Fibroblast of lung (primary cell): Measurements from ENCODE around the gene VAV1. TPM values are rescaled to one million over a fixed set of nuclear protein-coding genes. Genes with fewer than 3 reads are reported as not detected.

Experiments
- DNase-seq, 2 donors: peaks; one replicate each; pipeline versions ENCODE4 v3.0.0 to v3.0.0-alpha.2; 2010; ENCODE audit warnings: low read depth in 2 of 2
- H2AFZ ChIP-seq: 2 replicates; pipeline ENCODE4 v1.5.1; 2012; ENCODE audit warnings: low read length, control low read depth, inconsistent platforms
- H3K27ac ChIP-seq: 2 replicates; pipeline ENCODE4 v1.5.1; 2011; ENCODE audit warnings: low read length, control low read depth; ENCODE audit not compliant: insufficient read depth
- H3K27me3 ChIP-seq: 2 replicates; pipeline ENCODE4 v1.5.1; 2011; ENCODE audit warnings: mild to moderate bottlenecking, low read length; ENCODE audit not compliant: control insufficient read depth, insufficient read depth
- H3K36me3 ChIP-seq: 2 replicates; pipeline ENCODE4 v1.5.1; 2011; ENCODE audit warnings: low read length; ENCODE audit not compliant: control insufficient read depth, insufficient read depth
- H3K4me1 ChIP-seq: 2 replicates; pipeline ENCODE4 v1.5.1; 2011; ENCODE audit warnings: low read length; ENCODE audit not compliant: control insufficient read depth, insufficient read depth; ENCODE audit errors: extremely low read depth
- H3K4me2 ChIP-seq: 2 replicates; pipeline ENCODE4 v1.5.1; 2011; ENCODE audit warnings: low read length, control low read depth; ENCODE audit not compliant: insufficient read depth; ENCODE audit errors: extremely low read depth
- H3K4me3 ChIP-seq, 4 experiments: fragments of 200-600 bp in 1 of 4; sonication (generic) in 1 of 4; replicated peaks in 1 of 4; 2 replicates each; pipeline ENCODE4 v1.5.1; 2011 to 2016; ENCODE audit warnings: low read length in 4 of 4, low read depth in 3 of 4, mild to moderate bottlenecking in 3 of 4, control low read depth in 2 of 4, inconsistent platforms in 1 of 4, mixed read lengths in 1 of 4; ENCODE audit not compliant: insufficient read depth in 1 of 4; ENCODE audit errors: control extremely low read depth in 1 of 4
- H3K79me2 ChIP-seq: 2 replicates; pipeline ENCODE4 v1.5.1; 2012; ENCODE audit warnings: mild to moderate bottlenecking, low read length, inconsistent platforms; ENCODE audit not compliant: control insufficient read depth, insufficient read depth
- H3K9ac ChIP-seq: 2 replicates; pipeline ENCODE4 v1.5.1; 2011; ENCODE audit warnings: mild to moderate bottlenecking, low read length, control low read depth; ENCODE audit not compliant: insufficient read depth
- H3K9me3 ChIP-seq: 2 replicates; pipeline ENCODE4 v1.5.1; 2012; ENCODE audit warnings: low read depth, low read length; ENCODE audit not compliant: control insufficient read depth, insufficient read depth
- H4K20me1 ChIP-seq: 2 replicates; pipeline ENCODE4 v1.5.1; 2011; ENCODE audit warnings: low read length; ENCODE audit not compliant: control insufficient read depth, insufficient read depth; ENCODE audit errors: extremely low read depth
- EZH2 ChIP-seq: IDR thresholded peaks from 2 replicates; pipeline ENCODE4 v1.5.1; 2012; ENCODE audit warnings: low read length, control low read depth, mild to moderate bottlenecking; ENCODE audit errors: missing control alignments
- polyA plus RNA-seq, 2 donors: library from polyadenylated mRNA; depleted of rRNA in 1 of 2; stranded (reverse) in 1 of 2; unstranded in 1 of 2; fragments of >200 nt; gene quantifications; 2 replicates each; pipeline ENCODE4 v1.2.1, GENCODE V29; 2011 to 2012; ENCODE audit warnings: missing spikeins in 1 of 2
- total RNA-seq: library from RNA; depleted of rRNA; stranded (reverse); fragments of >200 nt; gene quantifications from 2 replicates; pipeline ENCODE4 v1.2.1, GENCODE V29; 2014
- TF ChIP-seq, protein P1 (sequence below), 2 donors: IDR thresholded peaks in 1 of 2; conservative IDR thresholded peaks in 1 of 2; 1 replicate in 1 of 2; 2 replicates in 1 of 2; pipeline ENCODE4 v1.5.1; 2011 to 2012; ENCODE audit warnings: low read length in 2 of 2, control low read depth in 1 of 2, inconsistent platforms in 1 of 2, low read depth in 1 of 2, mild to moderate bottlenecking in 1 of 2

VAV1 gene
- total and polyA plus RNA-seq, 2 donors (not counting 1 experiment from before 2014, with no cell fraction given), result not detected

DNA sequence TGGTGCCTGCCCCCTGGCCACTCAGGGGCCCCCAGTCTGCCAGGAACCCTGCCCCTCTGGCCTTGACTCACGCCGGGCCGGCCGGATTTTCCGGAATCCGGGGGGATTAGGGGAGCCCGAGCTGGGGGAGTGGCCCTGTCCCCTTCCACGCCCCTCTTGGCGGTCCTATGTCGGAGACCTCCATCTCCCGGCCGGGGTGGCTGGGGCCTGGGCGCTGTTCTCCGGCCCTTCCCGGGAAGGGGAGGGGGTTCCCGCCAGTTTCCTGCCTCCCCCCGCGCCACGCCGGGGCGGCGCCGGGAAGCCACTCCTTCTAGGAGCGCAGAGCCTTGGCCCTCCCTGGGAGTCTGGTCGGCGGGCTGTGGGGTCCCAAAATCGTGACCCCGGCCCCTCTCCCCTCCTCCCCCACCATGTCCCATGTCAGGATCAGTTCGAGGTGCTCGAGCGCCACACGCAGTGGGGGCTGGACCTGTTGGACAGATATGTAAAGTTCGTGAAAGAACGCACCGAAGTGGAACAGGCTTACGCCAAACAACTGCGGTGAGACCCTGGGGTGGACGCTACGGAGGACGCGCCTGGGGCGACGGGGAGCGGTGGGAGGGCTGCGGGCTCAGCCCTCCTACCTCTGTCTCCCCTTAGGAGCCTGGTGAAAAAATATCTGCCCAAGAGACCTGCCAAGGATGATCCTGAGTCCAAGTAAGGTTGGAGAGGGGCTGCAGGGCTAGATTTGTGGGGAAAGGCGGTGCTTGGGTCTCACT, 31.7 kb upstream of the VAV1 start:
- no peak for TF ChIP-seq EZH2
- Histone ChIP-seq H3K27me3 (no peaks in the 10 kb centered on the region), H3K9me3 (no peaks in the 10 kb centered on the region), H3K79me2 (peaks cover 10% of the 10 kb centered on the region), H3K36me3 (peaks cover 9% of the 10 kb centered on the region), H4K20me1 (no peaks in the 10 kb centered on the region), H3K4me3 (peak overlapping the region; percentile 68 to 93 (median 76)), H3K4me2 (peak overlapping the region; percentile 49), H3K4me1 (peaks cover 36% of the 10 kb centered on the region), H3K9ac (peak overlapping the region; percentile 61), H3K27ac (peak overlapping the region; percentile 64), H2AFZ (peak overlapping the region; percentile 30)
- DNase-seq, result peak; percentile 18 to 35

DNA sequence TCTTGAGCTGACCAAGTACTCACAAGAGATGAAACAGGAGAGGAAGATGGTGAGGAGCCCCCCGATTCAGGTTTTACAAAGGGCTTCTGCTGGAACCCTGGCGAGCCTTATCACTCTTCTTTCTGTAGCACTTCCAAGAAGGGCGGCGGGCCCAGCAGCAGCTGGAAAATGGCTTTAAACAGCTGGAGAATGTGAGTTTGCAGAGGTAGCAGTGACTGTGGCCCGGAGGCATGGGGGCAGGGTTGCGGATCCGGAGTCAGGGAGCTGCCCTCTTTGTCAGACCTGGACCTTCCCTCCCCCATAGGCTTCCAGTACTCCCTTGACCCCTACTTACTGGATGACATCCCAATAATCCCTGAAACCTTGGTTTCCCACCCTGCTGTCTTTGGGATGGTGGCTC, 29.4 kb upstream of the VAV1 start:
- Histone ChIP-seq H3K27me3 (no peaks in the 10 kb centered on the region), H2AFZ (no peak overlapping the region), H3K4me2 (peak overlapping the region; percentile 27), H3K4me3 (peak overlapping the region in 2 of 4 experiments; percentile 3 to 6), H3K36me3 (peaks cover 15% of the 10 kb centered on the region), H3K4me1 (peaks cover 32% of the 10 kb centered on the region), H3K9me3 (no peaks in the 10 kb centered on the region), H3K79me2 (peaks cover 10% of the 10 kb centered on the region), H4K20me1 (no peaks in the 10 kb centered on the region), H3K27ac (no peak overlapping the region), H3K9ac (no peak overlapping the region)
- no peak for TF ChIP-seq EZH2
- TF ChIP-seq, protein P1, sequence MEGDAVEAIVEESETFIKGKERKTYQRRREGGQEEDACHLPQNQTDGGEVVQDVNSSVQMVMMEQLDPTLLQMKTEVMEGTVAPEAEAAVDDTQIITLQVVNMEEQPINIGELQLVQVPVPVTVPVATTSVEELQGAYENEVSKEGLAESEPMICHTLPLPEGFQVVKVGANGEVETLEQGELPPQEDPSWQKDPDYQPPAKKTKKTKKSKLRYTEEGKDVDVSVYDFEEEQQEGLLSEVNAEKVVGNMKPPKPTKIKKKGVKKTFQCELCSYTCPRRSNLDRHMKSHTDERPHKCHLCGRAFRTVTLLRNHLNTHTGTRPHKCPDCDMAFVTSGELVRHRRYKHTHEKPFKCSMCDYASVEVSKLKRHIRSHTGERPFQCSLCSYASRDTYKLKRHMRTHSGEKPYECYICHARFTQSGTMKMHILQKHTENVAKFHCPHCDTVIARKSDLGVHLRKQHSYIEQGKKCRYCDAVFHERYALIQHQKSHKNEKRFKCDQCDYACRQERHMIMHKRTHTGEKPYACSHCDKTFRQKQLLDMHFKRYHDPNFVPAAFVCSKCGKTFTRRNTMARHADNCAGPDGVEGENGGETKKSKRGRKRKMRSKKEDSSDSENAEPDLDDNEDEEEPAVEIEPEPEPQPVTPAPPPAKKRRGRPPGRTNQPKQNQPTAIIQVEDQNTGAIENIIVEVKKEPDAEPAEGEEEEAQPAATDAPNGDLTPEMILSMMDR (conservative IDR thresholded peaks at IDR 0.05 in 1 of 2, IDR thresholded peaks at IDR 0.05 in 1 of 2; ENCODE audit: low read depth in 1 of 2, low read length in 2 of 2), result no peak
- DNase-seq, result peak in 1 of 2 donors; percentile 8

GRCh38 chr19:6743714-6744380, 28.7 kb upstream of the VAV1 start:
- Histone ChIP-seq H4K20me1 (no peaks in the 10 kb centered on the region), H3K4me2 (peak overlapping the region; percentile 72), H3K4me3 (peak overlapping the region in 1 of 4 experiments; percentile 35), H3K36me3 (peaks cover 18% of the 10 kb centered on the region), H3K27ac (peak overlapping the region; percentile 68), H3K79me2 (peaks cover 10% of the 10 kb centered on the region), H3K9ac (peak overlapping the region; percentile 34), H2AFZ (no peak overlapping the region), H3K27me3 (no peaks in the 10 kb centered on the region), H3K4me1 (peaks cover 24% of the 10 kb centered on the region), H3K9me3 (no peaks in the 10 kb centered on the region)
- TF ChIP-seq, protein P1 (conservative IDR thresholded peaks at IDR 0.05 in 1 of 2, IDR thresholded peaks at IDR 0.05 in 1 of 2; ENCODE audit: low read depth in 1 of 2, low read length in 2 of 2), result no peak
- TF ChIP-seq EZH2, result no peak
- DNase-seq, result peak in 1 of 2 donors; percentile 49
